ENCODE data around the gene ZBTB7B. TPM values are rescaled to one million over a fixed set of nuclear protein-coding genes. Genes with fewer than 3 reads are reported as not detected.

The ZBTB7B gene
- total and polyA plus RNA-seq, 9 of the 15 experiments (the other 6 are each of a cell fraction or from before 2014, with no cell fraction given), result 0.04 to 46.5 (median 15.2) TPM

DNA sequence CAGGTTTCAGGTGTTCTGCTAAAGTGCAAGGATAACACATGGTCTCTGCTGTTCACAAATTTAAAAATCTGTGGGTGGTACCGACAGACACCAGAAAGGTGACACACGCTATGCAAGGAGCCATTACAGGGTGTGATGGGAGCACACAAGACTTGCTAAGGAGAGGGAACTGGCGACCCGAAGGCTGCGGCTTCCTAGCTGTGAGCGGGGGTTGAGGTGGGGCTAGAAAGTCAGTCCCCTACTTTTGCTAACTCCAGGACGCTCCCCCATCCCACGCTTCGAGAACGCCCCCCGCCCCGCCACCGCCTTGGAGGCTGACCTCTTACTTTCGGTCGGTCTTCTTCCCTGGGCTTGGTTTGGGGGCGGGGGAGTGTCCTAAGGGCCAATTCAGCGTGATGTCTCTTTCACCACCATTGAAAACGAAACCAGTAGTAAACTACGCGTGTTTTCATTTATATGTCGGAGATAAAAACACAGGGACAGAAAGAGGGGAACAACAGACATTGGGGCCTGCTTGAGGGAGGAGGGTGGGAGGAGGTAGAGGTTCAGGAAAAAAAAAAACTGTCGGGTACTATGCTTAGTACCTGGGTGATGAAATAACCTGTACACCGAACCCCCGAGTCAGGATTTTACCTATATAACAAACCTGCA is 27.1 kb upstream of the ZBTB7B start (continued):
- TF ChIP-seq, protein P1, sequence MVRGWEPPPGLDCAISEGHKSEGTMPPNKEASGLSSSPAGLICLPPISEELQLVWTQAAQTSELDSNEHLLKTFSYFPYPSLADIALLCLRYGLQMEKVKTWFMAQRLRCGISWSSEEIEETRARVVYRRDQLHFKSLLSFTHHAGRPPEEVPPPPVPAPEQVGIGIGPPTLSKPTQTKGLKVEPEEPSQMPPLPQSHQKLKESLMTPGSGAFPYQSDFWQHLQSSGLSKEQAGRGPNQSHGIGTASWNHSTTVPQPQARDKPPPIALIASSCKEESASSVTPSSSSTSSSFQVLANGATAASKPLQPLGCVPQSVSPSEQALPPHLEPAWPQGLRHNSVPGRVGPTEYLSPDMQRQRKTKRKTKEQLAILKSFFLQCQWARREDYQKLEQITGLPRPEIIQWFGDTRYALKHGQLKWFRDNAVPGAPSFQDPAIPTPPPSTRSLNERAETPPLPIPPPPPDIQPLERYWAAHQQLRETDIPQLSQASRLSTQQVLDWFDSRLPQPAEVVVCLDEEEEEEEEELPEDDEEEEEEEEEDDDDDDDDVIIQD (CRISPR knock-in tag; IDR thresholded peaks at IDR 0.05), result no peak
- TF ChIP-seq KAT7 (CRISPR knock-in tag; IDR thresholded peaks at IDR 0.05; ENCODE audit: borderline replicate concordance), result 0 out of 2 replicates have a peak, but pooled peaks have one; percentile 6
- TF ChIP-seq, protein P2, sequence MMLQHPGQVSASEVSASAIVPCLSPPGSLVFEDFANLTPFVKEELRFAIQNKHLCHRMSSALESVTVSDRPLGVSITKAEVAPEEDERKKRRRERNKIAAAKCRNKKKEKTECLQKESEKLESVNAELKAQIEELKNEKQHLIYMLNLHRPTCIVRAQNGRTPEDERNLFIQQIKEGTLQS (IDR thresholded peaks at IDR 0.05), result peak; percentile 64; the same call in 1 of the 2 replicates
- TF ChIP-seq, protein P2 (CRISPR knock-in tag; conservative IDR thresholded peaks at IDR 0.05), result no peak
- TF ChIP-seq, protein P3, sequence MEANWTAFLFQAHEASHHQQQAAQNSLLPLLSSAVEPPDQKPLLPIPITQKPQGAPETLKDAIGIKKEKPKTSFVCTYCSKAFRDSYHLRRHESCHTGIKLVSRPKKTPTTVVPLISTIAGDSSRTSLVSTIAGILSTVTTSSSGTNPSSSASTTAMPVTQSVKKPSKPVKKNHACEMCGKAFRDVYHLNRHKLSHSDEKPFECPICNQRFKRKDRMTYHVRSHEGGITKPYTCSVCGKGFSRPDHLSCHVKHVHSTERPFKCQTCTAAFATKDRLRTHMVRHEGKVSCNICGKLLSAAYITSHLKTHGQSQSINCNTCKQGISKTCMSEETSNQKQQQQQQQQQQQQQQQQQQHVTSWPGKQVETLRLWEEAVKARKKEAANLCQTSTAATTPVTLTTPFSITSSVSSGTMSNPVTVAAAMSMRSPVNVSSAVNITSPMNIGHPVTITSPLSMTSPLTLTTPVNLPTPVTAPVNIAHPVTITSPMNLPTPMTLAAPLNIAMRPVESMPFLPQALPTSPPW (CRISPR knock-in tag; IDR thresholded peaks at IDR 0.05), result peak; percentile 69
- no peak for TF ChIP-seq POLR2A (conservative IDR thresholded peaks at IDR 0.05)
- TF ChIP-seq HDAC1 (IDR thresholded peaks at IDR 0.05), result 0 out of 4 replicates have a peak, but pooled peaks of 1 of the 2 experiments have one; percentile 16
- TF ChIP-seq, protein P4, sequence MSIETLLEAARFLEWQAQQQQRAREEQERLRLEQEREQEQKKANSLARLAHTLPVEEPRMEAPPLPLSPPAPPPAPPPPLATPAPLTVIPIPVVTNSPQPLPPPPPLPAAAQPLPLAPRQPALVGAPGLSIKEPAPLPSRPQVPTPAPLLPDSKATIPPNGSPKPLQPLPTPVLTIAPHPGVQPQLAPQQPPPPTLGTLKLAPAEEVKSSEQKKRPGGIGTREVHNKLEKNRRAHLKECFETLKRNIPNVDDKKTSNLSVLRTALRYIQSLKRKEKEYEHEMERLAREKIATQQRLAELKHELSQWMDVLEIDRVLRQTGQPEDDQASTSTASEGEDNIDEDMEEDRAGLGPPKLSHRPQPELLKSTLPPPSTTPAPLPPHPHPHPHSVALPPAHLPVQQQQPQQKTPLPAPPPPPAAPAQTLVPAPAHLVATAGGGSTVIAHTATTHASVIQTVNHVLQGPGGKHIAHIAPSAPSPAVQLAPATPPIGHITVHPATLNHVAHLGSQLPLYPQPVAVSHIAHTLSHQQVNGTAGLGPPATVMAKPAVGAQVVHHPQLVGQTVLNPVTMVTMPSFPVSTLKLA (conservative IDR thresholded peaks at IDR 0.05), result 0 out of 4 replicates have a peak, but pooled peaks of 1 of the 2 experiments have one; percentile 14
- TF ChIP-seq, protein P5, sequence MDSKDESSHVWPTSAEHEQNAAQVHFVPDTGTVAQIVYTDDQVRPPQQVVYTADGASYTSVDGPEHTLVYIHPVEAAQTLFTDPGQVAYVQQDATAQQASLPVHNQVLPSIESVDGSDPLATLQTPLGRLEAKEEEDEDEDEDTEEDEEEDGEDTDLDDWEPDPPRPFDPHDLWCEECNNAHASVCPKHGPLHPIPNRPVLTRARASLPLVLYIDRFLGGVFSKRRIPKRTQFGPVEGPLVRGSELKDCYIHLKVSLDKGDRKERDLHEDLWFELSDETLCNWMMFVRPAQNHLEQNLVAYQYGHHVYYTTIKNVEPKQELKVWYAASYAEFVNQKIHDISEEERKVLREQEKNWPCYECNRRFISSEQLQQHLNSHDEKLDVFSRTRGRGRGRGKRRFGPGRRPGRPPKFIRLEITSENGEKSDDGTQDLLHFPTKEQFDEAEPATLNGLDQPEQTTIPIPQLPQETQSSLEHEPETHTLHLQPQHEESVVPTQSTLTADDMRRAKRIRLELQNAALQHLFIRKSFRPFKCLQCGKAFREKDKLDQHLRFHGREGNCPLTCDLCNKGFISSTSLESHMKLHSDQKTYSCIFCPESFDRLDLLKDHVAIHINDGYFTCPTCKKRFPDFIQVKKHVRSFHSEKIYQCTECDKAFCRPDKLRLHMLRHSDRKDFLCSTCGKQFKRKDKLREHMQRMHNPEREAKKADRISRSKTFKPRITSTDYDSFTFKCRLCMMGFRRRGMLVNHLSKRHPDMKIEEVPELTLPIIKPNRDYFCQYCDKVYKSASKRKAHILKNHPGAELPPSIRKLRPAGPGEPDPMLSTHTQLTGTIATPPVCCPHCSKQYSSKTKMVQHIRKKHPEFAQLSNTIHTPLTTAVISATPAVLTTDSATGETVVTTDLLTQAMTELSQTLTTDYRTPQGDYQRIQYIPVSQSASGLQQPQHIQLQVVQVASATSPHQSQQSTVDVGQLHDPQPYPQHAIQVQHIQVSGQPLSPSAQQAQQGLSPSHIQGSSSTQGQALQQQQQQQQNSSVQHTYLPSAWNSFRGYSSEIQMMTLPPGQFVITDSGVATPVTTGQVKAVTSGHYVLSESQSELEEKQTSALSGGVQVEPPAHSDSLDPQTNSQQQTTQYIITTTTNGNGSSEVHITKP (IDR thresholded peaks at IDR 0.05; ENCODE audit: partially characterized antibody), result peak; percentile 33
- TF ChIP-seq, protein P6, sequence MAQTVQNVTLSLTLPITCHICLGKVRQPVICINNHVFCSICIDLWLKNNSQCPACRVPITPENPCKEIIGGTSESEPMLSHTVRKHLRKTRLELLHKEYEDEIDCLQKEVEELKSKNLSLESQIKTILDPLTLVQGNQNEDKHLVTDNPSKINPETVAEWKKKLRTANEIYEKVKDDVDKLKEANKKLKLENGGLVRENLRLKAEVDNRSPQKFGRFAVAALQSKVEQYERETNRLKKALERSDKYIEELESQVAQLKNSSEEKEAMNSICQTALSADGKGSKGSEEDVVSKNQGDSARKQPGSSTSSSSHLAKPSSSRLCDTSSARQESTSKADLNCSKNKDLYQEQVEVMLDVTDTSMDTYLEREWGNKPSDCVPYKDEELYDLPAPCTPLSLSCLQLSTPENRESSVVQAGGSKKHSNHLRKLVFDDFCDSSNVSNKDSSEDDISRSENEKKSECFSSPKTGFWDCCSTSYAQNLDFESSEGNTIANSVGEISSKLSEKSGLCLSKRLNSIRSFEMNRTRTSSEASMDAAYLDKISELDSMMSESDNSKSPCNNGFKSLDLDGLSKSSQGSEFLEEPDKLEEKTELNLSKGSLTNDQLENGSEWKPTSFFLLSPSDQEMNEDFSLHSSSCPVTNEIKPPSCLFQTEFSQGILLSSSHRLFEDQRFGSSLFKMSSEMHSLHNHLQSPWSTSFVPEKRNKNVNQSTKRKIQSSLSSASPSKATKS (CRISPR knock-in tag; IDR thresholded peaks at IDR 0.05), result no peak
- TF ChIP-seq, protein P7, sequence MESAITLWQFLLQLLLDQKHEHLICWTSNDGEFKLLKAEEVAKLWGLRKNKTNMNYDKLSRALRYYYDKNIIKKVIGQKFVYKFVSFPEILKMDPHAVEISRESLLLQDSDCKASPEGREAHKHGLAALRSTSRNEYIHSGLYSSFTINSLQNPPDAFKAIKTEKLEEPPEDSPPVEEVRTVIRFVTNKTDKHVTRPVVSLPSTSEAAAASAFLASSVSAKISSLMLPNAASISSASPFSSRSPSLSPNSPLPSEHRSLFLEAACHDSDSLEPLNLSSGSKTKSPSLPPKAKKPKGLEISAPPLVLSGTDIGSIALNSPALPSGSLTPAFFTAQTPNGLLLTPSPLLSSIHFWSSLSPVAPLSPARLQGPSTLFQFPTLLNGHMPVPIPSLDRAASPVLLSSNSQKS (CRISPR knock-in tag; IDR thresholded peaks at IDR 0.05), result no peak

Data from K562 (cell line).